Right lung (tissue), 5 donors: ENCODE data around the gene PLG. TPM values are rescaled to one million over a fixed set of nuclear protein-coding genes. Genes with fewer than 3 reads are reported as not detected.
"Not testable (repeated sequence)": the region's sequence is repeated elsewhere in the genome, so short reads cannot be mapped to it uniquely, and the experiment has no call there.

ENCODE experiments used
- DNase-seq, 2 donors: peaks; one replicate each; pipeline ENCODE4 v3.0.0-alpha.2; 2013
- polyA plus RNA-seq, 5 donors: library from polyadenylated mRNA; unstranded; fragments of 120-200 nt; gene quantifications; one replicate each; pipeline versions ENCODE4 v1.2.1 to v1.2.3, GENCODE V29; 2013; ENCODE audit warnings: inconsistent platforms in 1 of 5, low replicate concordance in 1 of 5; ENCODE audit not compliant: insufficient read length in 5 of 5, insufficient read depth in 1 of 5

The PLG gene
- polyA plus RNA-seq, 5 donors = 5.3 to 10.4 (median 7.2) TPM

DNA sequence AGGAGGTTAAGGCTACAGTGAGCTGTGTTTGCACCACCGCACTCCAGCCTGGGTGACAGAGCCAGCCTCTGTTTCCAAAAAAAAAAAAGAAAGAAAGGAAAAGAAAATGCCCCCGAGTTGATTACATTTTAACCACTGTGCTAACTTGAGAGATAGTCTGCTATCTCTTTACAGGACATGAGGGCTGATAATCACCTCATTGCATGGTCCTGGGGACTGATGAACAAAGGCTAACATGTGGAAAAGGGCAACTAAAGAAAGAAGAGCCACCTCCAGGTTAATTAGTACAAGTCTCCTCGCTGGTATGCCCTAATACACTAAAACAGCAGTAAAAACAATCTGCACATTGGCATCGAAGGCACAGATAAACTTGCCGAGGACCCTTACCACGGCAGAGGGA, 4.2 kb upstream of the PLG start:
- DNase-seq = no peak

GRCh38 chr6:160704688-160705087, 2.6 kb downstream of the PLG start:
- not testable (repeated sequence) for DNase-seq

DNA sequence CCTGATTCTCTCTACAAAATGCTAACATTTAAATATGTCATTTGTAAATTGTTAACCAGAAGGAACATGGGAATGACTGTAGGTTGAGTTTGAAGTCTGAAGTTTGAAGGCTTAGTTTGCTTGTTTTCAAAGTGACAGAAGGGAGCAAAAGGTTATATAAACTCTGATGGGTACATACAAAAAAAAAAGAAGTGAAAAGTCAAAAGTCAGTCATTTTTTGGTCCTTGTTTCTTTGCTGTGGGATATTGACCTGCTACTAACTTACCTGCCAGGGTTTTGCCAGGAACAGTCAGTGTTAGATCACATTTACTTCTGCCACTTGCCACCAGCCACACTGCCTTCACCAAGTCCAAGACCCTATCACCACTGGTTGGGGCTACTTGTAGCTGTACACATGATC, 6.9 kb downstream of the PLG start:
- not testable (repeated sequence) for DNase-seq

- no peak for DNase-seq
These were observed 12.8 kb downstream of the PLG start for GRCh38 chr6:160714731-160715316.

DNA sequence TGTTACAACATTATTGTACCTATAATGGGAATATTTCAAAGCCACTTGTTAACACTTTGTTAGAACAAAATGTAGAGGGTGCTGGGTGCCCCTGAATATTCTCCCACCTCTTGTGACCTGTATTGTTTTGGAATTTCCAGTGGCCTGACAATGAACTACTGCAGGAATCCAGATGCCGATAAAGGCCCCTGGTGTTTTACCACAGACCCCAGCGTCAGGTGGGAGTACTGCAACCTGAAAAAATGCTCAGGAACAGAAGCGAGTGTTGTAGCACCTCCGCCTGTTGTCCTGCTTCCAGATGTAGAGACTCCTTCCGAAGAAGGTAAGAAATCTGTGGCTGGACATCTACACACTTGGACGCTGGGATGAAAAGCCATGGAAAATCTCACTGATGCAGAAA, 28.9 kb downstream of the PLG start:
- DNase-seq = no peak

- DNase-seq = peak; percentile 36
These were observed 31.1 kb downstream of the PLG start for GRCh38 chr6:160733050-160733646.

DNA sequence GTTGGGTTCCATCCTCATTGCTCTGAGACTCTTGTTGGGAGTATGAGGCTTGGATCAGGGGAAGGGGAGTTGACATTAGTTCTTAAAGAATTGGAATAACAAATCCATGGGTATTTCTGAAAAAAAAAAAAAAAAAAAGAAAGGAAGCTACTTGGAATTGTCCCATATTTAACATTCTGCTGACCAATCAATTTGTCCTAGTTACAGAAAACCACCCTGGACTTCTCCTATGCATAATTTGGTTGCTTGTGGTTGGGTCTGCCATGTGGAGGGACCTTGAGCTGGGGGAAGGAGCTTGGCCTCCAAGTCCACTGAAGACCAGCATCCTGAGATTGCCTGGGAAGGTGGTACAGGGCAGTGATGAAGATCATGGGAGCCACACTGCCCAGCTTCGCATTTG, 32.6 kb downstream of the PLG start:
- no peak for DNase-seq

- DNase-seq = no peak
These were observed 33.5 kb downstream of the PLG start for GRCh38 chr6:160735523-160735922.

GRCh38 chr6:160737934-160738333, 35.9 kb downstream of the PLG start:
- no peak for DNase-seq

DNA sequence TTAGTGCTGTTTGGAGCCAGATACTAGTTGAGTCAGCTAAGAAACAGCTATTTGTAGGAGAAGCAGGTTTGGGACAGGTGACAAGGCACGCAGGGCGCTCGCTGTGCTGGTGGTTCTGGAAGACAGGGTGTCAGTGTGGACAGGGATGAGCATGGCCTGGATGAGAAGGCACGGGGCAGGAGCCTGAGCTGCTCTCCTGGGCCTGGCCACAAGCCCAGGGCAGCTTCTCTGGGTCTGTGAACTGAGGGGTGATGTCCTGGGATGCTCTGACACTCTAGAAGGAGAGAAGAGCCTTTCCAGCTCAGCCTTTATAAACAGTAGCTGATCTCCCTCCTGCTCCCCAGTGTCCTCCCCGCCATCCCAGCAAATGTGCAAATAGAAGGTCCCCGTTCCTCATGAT, 37.9 kb downstream of the PLG start:
- no peak for DNase-seq

DNA sequence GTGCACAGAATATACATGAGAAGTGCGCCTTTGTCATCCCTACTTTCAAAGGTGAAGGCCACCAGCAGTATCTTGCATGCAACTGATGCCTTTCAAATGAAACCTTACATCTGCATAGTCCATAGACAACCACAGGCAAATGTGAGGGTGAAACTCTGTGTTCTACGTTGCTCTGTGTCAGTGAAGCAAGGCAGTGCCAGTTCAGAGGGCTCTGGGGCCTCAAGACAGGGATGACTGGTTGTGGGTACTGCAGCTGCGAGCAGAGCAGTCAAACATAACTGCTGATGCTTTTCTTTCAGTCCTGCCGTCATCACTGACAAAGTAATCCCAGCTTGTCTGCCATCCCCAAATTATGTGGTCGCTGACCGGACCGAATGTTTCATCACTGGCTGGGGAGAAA, 39.0 kb downstream of the PLG start:
- DNase-seq = not testable (repeated sequence)

DNA sequence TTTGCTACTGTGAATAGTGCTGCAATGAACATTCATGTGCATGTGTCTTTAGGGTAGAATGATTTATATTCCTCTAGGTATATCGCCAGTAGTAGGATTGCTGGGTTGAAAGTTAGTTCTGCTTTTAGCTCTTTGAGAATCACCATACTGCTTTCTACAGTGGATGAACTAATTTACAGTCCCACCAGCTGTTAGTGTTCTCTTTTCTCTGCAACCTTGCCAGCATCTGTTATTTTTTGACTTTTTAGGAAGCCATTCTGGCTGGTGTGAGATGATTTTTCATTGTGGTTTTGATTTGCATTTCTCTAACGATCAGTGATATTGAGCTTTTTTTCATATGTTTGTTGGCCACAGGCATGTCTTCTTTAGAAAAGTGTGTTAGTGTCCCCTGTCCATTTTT, 40.0 kb downstream of the PLG start:
- DNase-seq = no peak

DNA sequence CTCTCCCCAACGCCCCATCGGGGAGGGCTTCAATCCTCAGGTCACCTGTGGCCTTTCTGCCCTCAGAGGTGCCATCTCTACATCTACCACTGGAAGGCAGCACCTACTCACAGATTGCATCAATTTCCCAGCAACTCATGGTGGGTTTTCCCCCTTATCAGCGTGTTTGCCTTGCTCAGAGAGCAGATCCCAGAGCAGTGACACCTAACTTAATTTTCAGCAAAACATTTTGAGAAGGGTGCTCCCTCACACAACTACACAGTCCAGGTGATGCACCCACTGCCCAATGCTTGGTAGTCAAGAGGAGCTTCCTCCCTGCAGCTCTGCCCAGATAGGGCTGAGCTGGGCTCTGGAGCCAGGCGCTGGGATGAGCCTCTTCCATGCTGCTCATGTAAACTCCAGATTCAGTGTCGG, 48.2 kb downstream of the PLG start:
- no peak for DNase-seq

DNA sequence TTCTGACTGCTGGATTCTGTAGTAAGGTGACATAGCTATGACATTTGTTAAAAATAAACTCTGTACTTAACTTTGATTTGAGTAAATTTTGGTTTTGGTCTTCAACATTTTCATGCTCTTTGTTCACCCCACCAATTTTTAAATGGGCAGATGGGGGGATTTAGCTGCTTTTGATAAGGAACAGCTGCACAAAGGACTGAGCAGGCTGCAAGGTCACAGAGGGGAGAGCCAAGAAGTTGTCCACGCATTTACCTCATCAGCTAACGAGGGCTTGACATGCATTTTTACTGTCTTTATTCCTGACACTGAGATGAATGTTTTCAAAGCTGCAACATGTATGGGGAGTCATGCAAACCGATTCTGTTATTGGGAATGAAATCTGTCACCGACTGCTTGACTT, 51.2 kb downstream of the PLG start:
- peak in 1 of 2 donors; percentile 29 for DNase-seq

DNA sequence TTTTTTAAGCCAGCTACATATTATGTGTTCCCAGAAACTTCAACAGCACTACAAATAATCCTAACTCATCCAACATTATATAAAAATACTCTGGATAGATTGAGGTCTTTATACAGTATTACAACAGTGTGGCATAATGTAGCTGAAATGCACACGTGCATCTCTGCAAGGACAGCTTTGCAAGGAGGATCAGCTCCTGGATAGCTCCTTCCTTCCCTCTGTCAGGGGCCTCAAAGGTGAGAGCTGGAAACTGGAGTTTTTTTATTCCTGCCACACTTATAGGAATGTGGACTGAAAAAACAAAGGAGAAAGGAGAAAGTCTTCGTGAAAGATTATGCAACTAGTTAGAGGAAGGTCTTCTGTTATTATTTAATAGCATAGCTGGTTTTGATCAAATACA, 53.1 kb downstream of the PLG start:
- DNase-seq = no peak

DNA sequence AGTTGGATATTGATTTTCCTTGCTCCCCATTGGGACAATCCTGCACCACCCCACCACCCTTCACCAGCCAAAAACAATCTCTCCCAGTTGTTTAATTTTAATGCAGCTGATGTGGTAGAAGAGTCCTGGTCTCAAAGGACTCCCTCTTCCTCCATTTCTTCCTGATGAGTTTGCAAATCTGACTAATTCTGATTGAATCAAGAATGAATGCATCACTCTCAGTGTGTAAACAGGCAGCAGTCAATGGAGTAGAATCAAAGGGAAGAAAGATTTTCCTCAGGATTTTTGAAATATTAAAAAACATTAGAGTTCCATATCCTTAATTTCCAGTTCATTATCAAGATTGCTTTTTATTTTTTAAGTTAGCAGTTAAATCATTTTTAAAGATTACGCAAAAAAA, 54.0 kb downstream of the PLG start:
- DNase-seq = no peak

- DNase-seq = no peak
These were observed 54.8 kb downstream of the PLG start for GRCh38 chr6:160756871-160757270.

- DNase-seq = no peak
These were observed 62.8 kb downstream of the PLG start for GRCh38 chr6:160764847-160765246.

GRCh38 chr6:160765412-160765811, 63.4 kb downstream of the PLG start:
- no peak for DNase-seq

GRCh38 chr6:160766657-160766988, 64.6 kb downstream of the PLG start:
- no peak for DNase-seq

GRCh38 chr6:160766989-160767646, 65.1 kb downstream of the PLG start:
- DNase-seq = peak; percentile 92

DNA sequence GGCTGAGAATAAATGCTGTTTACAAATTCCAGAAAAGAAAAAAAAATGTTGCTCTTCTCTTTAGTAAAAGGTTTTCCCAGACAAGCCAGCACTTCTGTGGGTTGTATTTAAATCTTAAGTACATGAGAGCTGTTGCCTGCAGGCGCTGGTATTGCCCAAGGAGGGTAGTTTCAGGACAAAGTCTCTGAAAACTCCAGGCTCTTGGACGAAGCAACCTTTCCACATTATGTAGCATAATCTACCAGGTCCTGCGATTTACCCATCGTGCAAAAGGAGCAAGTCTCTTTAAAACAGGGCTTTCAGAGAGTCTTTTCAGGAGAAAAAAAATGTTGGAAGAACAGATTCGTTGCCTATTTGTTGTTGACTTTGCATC, 65.6 kb downstream of the PLG start:
- no peak for DNase-seq

DNA sequence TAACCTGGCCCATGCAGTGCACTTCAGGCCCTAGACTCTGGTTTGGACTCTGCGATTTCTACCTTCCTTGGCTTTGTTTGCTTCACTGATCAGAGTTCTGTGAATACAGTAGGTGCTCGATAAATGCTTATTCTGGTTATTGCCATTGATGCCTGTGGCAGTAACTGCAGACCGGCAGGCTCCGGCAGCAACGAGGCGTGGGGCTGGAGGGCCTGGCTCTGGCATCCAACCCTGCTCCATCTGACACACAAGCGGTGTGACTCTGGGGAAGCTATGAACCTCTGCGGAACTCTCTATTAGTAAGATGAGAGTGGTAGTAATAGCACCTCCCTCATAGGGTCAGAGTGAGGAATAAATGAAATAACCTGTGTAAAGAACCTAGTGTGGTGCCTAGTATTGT, 66.1 kb downstream of the PLG start:
- no peak for DNase-seq

DNA sequence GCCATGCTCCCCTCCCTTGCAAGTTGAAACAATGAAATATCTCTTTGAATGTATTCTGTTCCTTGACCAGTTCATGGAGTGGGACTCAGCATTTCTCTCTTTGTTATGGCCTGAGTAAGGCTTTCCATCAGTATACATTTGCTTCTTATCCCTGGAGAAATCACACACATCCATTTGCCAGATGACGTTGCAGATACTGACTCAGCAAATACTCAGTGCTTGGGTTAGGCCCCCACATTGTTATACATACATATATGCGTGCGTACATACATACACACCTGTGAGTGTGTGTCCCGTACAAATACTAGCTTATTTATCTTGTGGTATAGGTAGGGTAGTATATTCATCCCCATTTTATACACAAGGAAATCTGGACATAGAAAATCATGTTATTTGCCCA, 72.4 kb downstream of the PLG start:
- DNase-seq = no peak
